Stimulated activated CD4-positive, alpha-beta T cell treated with anti-CD3 and anti-CD28 coated beads, TNF-alpha, amount 100 ng/mL, for 24 hours (primary cell): ENCODE data around the gene GYPB.
"Not testable (repeated sequence)": the region's sequence is repeated elsewhere in the genome, so short reads cannot be mapped to it uniquely, and the experiment has no call there.

Experiments
- DNase-seq, 3 experiments: peaks; one replicate each; pipeline ENCODE4 v3.0.0-alpha.2; 2020; ENCODE audit warnings: low read depth in 3 of 3

Gene GYPB

DNA sequence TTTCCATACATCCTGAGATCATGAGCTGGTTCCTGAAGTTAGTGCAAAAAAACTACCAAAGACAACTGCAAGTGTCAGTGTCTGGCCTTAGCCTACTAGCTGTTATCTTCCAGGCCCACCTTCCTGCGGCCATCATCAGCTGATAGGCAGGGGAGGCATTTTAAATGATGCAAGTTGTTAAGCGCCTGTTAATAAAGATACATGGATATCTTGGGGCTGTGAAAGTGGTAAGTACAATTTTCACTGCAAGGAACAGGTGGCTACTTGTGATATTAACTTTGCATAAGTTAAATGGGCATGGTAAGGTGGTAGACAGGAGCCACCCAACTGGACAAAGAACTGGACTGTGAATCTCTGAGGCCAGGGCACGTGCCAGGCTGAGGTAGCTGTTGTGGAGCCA, at the start of gene GYPB:
GYPB (minus strand) TSS at position 104 of the 400 bp plus-strand sequence; CDS start at position 11, 93 bp downstream.
- DNase-seq = not testable (repeated sequence)

DNA sequence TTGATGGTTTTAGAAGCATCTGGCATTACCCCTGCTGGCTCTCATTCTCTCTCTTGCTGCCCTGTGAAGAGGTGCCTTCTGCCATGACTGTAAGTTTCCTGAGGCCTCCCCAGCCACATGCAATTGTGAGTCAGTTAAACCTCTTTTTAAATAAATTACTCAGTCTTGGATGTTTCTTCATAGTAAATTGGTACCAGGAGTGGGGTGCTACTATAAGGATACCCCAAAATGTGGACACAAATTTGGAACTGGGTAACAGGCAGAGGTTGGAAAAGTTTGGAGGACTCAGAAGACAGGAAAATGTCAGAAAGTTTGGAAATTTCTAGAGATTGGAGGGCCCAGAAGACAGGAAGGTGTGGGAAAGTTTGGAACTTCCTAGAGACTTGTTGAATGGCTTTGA, 42.4 kb upstream of the GYPB start:
- DNase-seq = not testable (repeated sequence)

DNA sequence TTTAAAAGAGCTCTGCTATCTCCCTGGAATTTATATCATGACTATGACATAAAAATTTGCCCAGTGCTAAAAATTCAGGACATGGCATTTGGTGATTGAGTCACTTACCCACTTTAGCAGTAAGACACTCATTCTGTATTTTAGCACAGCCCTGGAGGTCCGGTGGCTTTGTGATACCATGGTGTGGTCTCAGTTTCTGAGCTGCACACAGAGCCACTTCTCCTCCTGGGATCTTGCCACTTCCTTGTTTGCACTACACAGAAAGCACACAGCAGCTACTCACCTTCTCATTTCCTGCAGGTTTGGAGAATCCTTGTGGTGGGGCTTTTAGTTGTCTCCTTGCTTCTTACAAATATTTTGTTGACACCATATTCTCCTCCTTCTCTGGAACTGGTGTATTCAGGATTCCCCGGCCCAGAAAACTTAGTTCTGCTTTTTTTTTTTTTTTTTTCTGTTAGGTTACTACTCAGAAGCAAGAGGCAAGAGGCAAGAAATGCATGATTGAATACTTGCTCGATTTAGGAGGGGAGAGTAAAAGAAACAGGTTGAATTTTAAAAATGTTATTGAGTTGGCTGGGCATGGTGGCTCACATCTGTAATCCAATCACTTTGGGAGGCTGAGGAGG, 41.2 kb upstream of the GYPB start:
- DNase-seq = not testable (repeated sequence)

DNA sequence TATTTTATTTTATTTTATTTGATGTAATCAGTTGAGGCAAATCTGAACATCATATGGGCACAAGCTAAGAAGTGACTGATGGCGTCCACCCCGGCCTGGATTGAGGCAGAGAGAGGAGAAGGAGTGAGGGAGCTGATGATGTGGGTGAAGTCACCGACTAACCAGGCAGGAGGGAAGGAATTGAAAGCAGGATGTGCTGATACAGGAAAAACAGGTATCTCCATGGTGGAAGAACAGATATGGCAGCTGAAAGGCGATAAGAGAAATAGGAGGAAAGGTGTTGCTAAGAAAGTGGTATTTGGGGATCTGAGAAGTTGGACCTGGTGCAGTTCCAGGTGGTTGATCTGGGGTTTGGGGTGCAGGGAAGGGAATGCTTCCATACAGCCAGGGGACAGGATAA, 37.6 kb upstream of the GYPB start:
- no peak for DNase-seq

DNA sequence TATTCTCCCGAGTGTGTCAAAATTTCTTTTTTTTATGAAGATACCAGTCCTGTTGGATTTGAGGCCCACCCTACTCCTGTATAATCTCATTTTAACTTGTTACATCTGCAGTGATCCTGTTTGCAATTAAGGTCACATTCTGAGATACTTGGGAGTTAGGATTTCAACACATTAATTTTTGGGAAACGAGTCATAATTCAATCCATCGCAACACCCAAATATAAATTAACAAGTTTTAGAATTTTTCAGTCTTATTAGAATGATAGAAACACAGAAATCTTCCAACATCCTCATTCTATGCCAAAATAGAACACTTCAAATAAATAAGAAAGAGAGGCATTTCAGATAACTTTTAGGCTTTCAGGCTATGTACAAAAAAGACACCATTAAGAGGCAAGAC, 36.2 kb upstream of the GYPB start:
- not testable (repeated sequence) for DNase-seq

DNA sequence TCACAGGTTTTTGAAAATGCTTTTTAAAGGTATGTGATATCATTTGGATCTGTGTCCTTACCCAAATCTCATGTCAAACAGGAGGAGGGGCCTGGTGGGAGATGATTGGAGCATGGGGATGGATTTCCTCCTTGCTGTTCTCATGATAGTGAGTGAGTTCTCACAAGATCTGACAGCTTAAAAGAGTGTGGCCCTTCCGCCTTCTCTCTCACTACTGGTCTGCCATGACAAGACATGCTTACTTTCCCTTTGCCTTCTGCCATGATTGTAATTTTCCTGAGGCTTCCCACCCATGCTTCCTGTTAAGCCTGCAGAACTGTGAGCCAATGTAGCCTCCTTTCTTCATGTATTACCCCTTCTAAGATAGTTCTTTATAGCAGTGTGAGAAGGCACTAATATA, 32.3 kb upstream of the GYPB start:
- not testable (repeated sequence) for DNase-seq

DNA sequence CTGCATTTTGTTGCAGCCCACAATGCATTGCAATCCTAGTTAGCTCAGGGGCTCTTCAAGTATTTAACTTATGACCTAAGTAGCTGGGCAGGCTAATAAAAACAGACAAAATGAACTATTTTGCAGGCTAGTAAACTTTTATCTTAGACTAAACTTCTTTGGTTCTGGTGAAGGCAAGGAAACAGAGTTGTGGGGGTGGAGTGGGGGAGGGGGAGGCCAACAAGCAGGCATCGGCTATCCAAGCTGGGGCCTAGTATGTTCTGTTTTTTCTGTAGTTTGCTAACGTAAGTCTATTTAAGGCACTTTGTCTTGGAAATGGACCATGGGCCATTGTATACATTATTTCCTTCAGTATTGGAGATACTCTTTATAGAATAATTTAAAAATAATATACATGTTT, 31.5 kb upstream of the GYPB start:
- DNase-seq = not testable (repeated sequence)

DNA sequence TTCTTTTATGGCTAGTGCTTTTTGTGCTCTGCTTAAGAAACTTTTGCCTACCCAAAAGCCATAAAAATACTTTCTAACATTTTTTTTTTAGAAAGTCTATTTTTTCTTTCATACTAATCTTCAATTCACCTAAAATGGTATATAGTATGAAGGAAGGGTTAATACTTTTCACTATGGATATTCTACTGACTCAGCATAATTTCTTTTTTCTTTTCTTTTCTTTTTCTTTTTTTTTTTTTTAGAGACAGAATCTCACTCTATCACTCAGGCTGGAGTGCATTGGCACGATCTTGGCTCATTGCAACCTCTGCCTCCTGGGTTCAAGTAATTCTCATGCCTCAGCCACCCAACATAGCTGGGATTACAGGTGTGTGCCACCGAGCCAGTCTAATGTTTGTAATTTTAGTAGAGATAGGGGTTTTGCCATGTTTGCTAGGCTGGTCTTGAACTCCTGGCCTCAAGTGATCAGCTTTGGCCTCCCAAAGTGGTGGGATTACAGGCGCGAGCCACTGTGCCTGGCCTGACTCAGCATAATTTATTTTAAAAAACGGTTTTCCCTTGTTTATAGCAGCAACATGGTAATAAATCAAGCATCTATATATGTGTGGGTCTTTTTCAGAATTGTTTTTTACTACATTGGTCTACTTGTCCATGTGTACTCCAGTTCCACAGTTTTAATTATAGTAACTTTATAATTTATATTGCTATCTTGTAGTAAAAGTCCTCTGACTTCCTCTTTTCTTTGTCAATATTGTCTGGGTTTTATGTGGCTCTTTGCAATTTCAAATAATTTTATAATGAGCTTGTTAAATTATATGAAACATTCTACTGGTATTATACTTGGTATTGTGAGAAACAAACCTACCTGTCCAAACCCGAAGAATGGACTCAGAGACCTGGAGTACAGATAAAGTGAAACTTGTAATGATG, 30.6 kb upstream of the GYPB start:
- not testable (repeated sequence) for DNase-seq

DNA sequence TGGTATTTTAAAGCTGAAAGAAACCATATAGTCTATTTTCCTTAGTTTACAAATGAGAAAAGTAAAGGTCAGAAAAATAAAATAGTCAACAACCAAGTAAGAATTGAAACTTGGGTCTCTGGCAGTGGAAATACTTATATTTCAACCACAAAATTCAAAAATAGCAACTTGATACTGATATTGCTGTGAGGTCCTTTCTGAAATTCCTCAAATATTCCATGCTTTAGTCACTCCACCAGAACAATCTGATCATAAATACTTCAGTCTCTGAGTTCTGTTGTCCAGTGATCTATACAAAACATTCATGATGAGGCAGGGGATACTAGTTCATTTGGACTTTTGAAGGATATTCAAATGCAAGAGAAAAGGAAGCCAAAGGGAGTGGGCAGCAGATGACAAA, 25.8 kb upstream of the GYPB start:
- not testable (repeated sequence) for DNase-seq

DNA sequence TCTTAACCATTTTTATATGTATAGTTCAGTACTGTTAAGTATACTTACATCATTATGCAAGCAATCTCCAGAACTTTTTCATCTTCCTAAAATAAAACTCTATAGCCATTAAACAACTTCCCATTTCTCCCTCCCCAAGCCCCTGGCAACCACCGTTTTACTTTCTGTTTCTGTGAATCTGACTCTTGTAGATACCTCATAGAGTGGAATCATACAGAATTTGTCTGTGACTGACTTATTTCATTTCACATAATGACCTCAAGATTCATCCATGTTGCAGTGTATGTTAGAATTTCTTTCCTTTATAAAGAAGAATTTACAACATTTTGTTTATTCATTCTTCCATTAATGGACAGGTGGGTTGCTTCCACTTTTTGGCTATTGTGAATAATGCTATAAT, 13.4 kb upstream of the GYPB start:
- not testable (repeated sequence) for DNase-seq

DNA sequence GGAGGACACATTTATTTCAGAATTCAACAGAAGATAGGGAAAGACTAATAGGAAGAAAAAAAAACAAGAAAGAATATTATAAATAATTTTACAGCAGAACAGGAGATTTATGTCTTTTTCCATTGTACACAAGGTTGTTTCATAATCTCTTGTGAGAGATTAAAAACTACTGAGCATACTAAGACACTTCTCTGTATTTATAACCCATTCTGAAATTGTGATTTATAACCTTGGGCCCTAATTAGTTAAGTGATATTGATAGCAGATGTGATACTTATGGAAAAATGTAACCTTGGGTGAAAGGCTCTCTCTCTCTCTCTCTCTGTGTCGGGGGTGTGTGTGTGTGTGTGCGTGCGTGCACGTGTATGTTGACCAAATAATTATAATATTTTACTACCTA, 12.7 kb upstream of the GYPB start:
- not testable (repeated sequence) for DNase-seq

DNA sequence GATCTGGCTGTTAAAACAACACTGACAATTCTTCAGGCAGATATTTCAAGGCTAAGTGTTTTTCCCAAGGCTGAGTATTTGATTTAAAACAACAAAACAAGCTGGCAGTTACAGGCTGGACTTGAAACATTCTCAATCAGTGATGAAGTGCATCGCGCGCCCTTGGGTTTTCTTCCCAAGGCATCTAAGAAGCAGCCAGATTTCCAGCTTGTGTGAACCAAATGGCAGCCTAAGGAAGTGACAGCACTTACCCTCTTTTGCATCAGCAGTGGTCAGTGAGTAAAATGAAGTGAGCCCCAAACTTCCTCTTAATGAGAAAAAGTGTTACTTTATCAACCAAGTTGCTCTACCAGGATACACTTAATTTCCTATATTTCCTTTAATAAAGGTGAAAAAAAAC, 12.2 kb upstream of the GYPB start:
- DNase-seq = not testable (repeated sequence)

DNA sequence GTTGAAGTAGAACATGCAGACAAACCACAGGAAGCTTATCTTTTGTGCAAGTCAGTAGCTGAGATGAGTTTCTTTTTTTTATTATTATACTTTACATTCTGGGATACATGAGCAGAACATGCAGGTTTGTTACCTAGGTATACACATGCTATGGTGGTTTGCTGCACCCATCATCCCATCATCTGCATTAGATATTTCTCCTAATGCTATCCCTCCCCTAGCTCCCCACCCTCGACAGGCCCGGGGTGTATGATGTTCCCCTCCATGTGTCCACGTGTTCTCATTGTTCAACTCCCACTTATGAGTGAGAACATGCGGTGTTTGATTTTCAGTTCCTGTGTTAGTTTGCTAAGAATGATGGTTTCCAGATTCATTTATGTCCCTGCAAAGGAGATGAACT, 11.5 kb upstream of the GYPB start:
- not testable (repeated sequence) for DNase-seq

DNA sequence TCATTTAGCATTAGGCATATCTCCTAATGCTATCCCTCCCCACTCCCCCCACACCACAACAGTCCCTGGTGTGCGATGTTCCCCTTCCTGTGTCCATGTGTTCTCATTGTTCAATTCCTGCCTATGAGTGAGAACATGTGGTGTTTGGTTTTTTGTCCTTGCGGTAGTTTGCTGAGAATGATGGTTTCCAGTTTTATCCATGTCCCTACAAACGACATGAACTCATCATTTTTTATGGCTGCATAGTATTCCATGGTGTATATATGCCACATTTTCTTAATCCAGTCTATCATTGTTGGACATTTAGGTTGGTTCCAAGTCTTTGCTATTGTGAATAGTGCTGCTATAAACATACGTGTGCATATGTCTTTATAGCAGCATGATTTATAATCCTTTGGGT, 7.5 kb upstream of the GYPB start:
- not testable (repeated sequence) for DNase-seq

DNA sequence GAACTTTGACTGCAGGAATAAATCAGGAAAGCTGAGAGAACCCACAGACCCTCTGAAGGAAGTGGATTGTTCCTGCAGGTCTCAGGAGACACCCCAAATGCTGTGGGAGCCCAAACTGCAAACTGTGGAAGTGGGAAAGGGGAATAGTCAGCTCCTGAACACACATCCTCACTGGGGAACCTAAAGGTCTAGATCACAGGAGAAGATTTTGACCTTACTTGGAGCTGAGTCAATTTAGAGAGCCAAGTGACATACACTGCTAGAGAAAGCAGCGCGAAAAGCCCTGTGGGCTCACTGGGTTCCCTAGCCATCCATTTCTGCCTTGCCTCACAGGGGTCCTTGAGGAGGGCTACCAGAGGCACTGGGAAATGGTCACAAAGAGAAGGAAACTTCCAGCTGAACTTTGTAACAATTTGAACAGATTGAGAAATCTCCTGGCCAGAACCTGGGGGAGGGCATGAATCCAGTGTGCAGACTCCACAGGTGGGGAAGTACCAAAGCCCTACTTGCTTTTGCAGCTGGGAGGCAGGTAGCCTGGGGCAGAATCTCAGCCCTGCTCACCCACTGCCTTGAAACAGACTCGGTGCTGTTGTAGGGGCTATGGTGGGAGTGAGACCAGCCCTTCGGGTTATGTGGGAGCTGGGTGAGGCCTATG, 5.3 kb upstream of the GYPB start:
- DNase-seq = not testable (repeated sequence)

DNA sequence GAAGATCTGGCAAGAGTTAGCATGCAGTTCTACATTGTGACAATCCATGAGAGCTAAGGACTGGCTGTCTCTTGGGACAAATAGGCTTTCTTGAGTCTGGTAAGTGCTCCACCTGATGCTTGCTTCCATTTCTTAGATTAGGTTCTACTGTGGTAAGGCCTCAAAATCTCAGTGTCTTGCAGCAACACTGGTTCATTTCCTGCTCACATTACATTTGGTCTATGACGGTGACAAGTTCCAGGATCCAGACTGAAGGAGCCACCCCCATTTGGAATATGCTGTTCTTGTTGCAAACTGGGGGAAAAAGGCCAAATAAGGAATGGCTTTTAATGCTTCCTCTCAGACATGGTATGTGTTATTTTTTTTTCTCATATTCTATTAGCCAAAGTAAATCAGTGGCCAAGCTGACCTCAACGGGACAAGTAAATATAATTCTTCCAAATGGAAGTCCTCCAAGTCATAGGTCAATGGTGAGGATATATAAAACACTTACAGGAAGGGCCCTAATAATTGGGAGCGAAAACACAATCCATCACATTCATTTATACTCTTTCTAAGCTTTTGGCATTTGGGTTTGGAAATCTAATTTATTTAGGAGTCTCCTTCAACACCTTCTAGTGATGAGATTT, 3.7 kb upstream of the GYPB start:
- DNase-seq = not testable (repeated sequence)

DNA sequence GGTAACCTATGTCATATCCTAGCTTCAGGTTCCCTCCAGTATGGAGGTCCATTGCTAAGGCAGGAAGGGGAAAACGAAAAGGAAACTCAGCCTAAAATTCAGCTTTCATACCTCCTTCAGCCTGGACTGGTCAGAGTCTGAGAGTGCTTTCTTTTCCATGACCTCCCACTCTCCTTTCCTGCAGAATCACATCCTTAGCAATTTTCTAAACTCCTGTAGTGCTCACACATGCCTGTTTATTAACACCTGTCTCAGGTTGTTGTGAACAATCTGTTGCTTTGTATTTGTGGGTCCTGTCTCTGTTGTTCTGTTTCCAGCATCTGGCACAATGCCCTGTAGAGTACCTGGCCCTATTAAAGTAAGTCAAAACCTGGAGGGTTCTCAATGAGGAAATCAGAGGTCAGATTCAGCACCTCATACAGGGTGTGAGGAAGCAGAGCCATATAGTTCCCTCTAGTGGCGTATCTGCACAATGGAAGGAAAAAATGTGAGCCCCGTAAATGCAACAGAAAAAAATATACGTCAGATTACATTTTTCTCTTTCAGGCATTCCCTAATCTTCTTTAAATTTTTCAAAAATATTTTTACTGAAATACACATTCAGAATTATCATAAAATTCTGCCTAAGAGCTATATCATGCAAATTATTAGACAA, 2.3 kb upstream of the GYPB start:
- not testable (repeated sequence) for DNase-seq

DNA sequence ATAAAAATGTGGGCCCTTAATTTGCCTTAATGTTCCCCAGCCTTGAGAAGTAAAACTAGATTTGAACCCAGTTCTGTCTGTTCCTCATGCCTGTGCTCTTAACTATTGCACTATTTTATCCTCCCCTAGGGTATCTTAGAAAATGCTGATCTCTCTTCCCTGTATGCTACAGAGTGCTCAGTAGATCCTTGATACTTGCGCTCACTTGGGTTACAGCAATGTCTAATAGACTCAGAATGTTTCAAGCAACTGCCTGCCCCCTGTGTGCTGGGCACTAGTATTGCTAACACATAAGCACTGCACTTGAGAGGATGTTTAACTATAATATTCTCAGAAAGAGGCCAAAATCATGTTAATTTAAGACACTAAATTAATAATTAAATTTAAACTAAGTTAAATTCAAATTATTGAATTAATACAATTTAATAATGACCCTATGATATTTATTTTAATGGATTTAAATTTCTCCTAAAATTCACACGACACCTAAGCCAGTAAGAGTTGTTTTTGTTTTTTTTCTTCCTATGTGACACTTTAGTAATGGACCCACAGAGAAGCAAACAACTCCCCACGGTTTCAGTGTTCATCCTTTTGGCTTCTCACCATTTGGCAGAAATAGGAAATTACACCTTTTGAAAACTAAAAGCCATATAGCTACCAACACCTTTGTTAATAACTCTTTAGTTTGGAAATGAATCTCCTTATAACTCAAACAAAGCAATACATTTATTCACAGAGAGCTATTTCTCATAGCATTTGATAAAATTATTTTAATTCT, 768 bp downstream of the GYPB start:
- DNase-seq = not testable (repeated sequence)

DNA sequence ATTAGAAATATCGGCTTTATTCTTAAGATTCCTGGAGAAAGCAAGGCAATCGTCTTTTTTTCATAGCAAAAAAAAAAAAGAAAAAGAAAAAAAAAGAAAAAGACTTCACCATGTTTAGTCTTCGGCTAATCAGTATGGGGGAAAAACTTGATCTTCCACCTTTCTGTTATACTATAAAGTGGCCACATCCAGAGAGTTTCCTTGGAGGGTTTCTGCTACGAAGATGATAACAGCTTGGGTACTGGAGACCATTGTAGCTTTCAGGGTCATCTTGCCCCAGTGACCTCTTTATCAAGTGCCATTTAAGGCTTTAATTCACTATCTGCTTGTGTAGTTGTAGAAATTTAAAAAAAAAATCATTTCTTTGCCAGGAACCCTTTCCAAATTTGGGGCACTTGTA, 1.9 kb downstream of the GYPB start:
- not testable (repeated sequence) for DNase-seq

DNA sequence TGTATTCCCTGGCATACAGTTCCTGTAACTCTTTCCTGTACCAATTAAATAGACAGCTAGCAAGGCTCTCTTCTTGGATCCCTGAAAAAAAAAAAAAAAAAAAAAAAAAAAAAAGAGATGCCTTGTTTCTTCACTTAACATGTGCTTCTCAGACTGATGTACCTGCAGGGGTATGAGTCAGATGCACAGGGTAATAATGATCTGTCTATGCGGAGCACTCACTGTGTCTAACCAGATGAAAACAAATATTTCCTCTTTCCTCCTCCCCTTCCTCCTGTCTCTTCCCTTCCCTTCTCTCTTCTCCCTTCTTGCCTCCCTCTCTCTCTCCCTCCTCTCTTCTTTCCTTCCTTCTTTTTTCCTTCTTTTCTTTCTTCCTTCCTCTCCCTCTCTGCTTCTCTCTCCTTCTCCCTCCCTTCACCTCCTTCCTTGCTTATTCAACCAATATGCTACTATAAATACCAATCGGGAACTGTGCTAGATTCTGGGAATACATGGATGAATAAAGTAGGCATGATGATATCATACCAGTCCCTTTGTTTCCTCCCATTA, 3.0 kb downstream of the GYPB start:
- not testable (repeated sequence) for DNase-seq
